Panc1 (cell line): Measurements from ENCODE around the gene OR1L1. TPM values are rescaled to one million over a fixed set of nuclear protein-coding genes. Genes with fewer than 3 reads are reported as not detected.

ENCODE experiments used
- ATAC-seq: fragments of 200-7000 bp; cut with Tn5 transposase; 2 replicates; pipeline ENCODE4 v1.9.1; 2020; ENCODE audit warnings: mild to moderate bottlenecking, moderate library complexity
- BruUV-seq: library from RNA; stranded (reverse); fragments of 400-500 nt; replicated peaks from 2 replicates; lab custom pipeline; 2021; lab: Mats Ljungman, UMichigan
- CTCF ChIA-PET: fragments of 300-600 bp; sonication (Branson Sonifier 250); formaldehyde crosslinking; loops from one replicate; lab custom pipeline; 2022; ENCODE audit warnings: antibody characterized with exemption; lab: Charles Lee
- POLR2A ChIA-PET: fragments of 300-600 bp; sonication (Branson Sonifier 250); formaldehyde crosslinking; loops from one replicate; lab custom pipeline; 2022; ENCODE audit warnings: antibody characterized with exemption; lab: Charles Lee
- DNase-seq: peaks from one replicate; pipeline ENCODE4 v3.0.0-alpha.2; 2010; ENCODE audit warnings: low read depth, low spot score
- H3K27ac ChIP-seq: 2 replicates; pipeline ENCODE4 v1.5.1; 2011; ENCODE audit warnings: mild to moderate bottlenecking, low read length, inconsistent platforms
- H3K27me3 ChIP-seq: fragments of 200-500 bp; sonication (Bioruptor generic); 2 replicates; pipeline ENCODE4 v1.6.0; 2014; ENCODE audit warnings: low read length, inconsistent platforms; ENCODE audit not compliant: control insufficient read depth, insufficient read depth
- H3K36me3 ChIP-seq: fragments of 200-500 bp; sonication (Bioruptor generic); 2 replicates; pipeline ENCODE4 v1.5.1; 2014; ENCODE audit warnings: inconsistent platforms, mild to moderate bottlenecking, low read length, moderate library complexity; ENCODE audit not compliant: control insufficient read depth, insufficient read depth
- H3K4me1 ChIP-seq: 2 replicates; pipeline ENCODE4 v1.5.1; 2011; ENCODE audit warnings: inconsistent platforms, mild to moderate bottlenecking, low read length, moderate library complexity; ENCODE audit not compliant: control insufficient read depth, insufficient read depth
- H3K4me3 ChIP-seq, 2 experiments: 2 replicates each; pipeline ENCODE4 v1.5.1; 2011 to 2012; ENCODE audit warnings: low read depth in 2 of 2, low read length in 2 of 2, mild to moderate bottlenecking in 2 of 2, inconsistent platforms in 1 of 2, moderate library complexity in 1 of 2
- H3K9me3 ChIP-seq: fragments of 200-500 bp; sonication (Bioruptor generic); 2 replicates; pipeline ENCODE4 v1.5.1; 2014; ENCODE audit warnings: low read depth, mild to moderate bottlenecking, inconsistent platforms, low read length, moderate library complexity; ENCODE audit not compliant: control insufficient read depth, insufficient read depth
- POLR2AphosphoS5 ChIP-seq: IDR thresholded peaks from 2 replicates; pipeline ENCODE4 v1.6.1; 2012; ENCODE audit warnings: mild to moderate bottlenecking, low read depth, low read length, moderate library complexity
- SIN3A ChIP-seq: IDR thresholded peaks from 2 replicates; pipeline ENCODE4 v1.6.1; 2012; ENCODE audit warnings: low read depth, mild to moderate bottlenecking, low read length, moderate library complexity, borderline replicate concordance; ENCODE audit not compliant: insufficient read depth
- TCF7L2 ChIP-seq: IDR thresholded peaks from 2 replicates; pipeline ENCODE4 v1.6.1; 2011; ENCODE audit warnings: mild to moderate bottlenecking, low read depth, low read length, inconsistent platforms
- in situ Hi-C: cut with HindIII; loops from 2 replicates; pipeline ENCODE4 v1.10.0; 2016; ENCODE audit warnings: low sequenced_read_pairs, low pct_unique_long_range_greater_than_20kb
- intact Hi-C: fragments of 100-400 bp; cut with micrococcal nuclease; formaldehyde crosslinking; loops from one replicate; pipeline ENCODE4 v1.10.0; 2022; ENCODE audit not compliant: unreplicated experiment
- total RNA-seq: library from RNA; stranded (reverse); gene quantifications from one replicate; pipeline ENCODE4 v1.2.1, GENCODE V29; 2021; ENCODE audit not compliant: unreplicated experiment
- TF ChIP-seq, protein P1 (sequence below), 2 experiments: IDR thresholded peaks; 2 replicates each; pipeline ENCODE4 v1.6.1; 2011 to 2012; ENCODE audit warnings: low read depth in 2 of 2, control low read depth in 1 of 2, low read length in 1 of 2, mild to moderate bottlenecking in 1 of 2, moderate library complexity in 1 of 2; ENCODE audit not compliant: insufficient read depth in 1 of 2
- TF ChIP-seq, protein P2 (sequence below): fragments of 450-650 bp; IDR thresholded peaks from 2 replicates; pipeline ENCODE4 v1.5.1; 2017; ENCODE audit warnings: mild to moderate bottlenecking

The OR1L1 gene
- total RNA-seq, 1 experiment from 2014 or later, result not detected

DNA sequence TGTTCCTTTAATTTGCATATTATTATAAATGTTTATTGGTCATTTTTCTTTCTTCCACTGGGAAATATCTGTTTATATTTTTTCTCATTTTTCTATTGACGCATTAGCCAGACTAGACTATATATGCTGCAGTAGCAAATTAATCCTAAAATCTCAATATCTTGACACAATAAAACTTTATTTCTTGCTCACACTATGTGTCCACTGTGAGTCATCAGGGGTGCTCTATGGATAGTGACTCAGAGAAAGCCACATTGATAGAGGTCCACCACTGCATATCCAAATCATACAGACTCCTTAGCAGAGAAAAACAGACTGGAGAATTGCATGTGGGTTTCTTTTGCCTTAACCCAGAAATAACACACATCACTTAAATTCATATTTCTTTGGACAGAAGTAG is 34.2 kb downstream of the OR1L1 start:
- Histone ChIP-seq H3K27me3 (no peaks in the 10 kb centered on the region), H3K4me3 (no peak overlapping the region), H3K4me1 (no peaks in the 10 kb centered on the region), H3K27ac (no peak overlapping the region), H3K36me3 (no peaks in the 10 kb centered on the region), H3K9me3 (no peaks in the 10 kb centered on the region)
- intact Hi-C loops (no loop called here), in situ Hi-C loops (no loop called here)
- DNase-seq (no peak), ATAC-seq (no peak)
- ChIA-PET CTCF (no interaction called here), POLR2A (no interaction called here)
- BruUV-seq, result no TSS peak
- TF ChIP-seq, protein P1, sequence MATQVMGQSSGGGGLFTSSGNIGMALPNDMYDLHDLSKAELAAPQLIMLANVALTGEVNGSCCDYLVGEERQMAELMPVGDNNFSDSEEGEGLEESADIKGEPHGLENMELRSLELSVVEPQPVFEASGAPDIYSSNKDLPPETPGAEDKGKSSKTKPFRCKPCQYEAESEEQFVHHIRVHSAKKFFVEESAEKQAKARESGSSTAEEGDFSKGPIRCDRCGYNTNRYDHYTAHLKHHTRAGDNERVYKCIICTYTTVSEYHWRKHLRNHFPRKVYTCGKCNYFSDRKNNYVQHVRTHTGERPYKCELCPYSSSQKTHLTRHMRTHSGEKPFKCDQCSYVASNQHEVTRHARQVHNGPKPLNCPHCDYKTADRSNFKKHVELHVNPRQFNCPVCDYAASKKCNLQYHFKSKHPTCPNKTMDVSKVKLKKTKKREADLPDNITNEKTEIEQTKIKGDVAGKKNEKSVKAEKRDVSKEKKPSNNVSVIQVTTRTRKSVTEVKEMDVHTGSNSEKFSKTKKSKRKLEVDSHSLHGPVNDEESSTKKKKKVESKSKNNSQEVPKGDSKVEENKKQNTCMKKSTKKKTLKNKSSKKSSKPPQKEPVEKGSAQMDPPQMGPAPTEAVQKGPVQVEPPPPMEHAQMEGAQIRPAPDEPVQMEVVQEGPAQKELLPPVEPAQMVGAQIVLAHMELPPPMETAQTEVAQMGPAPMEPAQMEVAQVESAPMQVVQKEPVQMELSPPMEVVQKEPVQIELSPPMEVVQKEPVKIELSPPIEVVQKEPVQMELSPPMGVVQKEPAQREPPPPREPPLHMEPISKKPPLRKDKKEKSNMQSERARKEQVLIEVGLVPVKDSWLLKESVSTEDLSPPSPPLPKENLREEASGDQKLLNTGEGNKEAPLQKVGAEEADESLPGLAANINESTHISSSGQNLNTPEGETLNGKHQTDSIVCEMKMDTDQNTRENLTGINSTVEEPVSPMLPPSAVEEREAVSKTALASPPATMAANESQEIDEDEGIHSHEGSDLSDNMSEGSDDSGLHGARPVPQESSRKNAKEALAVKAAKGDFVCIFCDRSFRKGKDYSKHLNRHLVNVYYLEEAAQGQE (IDR thresholded peaks at IDR 0.05; ENCODE audit: insufficient read depth in 1 of 2, low read depth in 2 of 2, low read length in 1 of 2), result no peak
- TF ChIP-seq POLR2AphosphoS5 (no peak), SIN3A (no peak), TCF7L2 (no peak)
- TF ChIP-seq, protein P2, sequence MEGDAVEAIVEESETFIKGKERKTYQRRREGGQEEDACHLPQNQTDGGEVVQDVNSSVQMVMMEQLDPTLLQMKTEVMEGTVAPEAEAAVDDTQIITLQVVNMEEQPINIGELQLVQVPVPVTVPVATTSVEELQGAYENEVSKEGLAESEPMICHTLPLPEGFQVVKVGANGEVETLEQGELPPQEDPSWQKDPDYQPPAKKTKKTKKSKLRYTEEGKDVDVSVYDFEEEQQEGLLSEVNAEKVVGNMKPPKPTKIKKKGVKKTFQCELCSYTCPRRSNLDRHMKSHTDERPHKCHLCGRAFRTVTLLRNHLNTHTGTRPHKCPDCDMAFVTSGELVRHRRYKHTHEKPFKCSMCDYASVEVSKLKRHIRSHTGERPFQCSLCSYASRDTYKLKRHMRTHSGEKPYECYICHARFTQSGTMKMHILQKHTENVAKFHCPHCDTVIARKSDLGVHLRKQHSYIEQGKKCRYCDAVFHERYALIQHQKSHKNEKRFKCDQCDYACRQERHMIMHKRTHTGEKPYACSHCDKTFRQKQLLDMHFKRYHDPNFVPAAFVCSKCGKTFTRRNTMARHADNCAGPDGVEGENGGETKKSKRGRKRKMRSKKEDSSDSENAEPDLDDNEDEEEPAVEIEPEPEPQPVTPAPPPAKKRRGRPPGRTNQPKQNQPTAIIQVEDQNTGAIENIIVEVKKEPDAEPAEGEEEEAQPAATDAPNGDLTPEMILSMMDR, result no peak

Other genes starting within 250 kb of the OR1L1 start
- not detected for gene OR1J1, start 183.8 kb upstream of the OR1L1 start, total RNA-seq
- not detected for gene OR1J2, start 150.9 kb upstream of the OR1L1 start, total RNA-seq
- not detected for gene OR1J4, start 142.6 kb upstream of the OR1L1 start, total RNA-seq
- not detected for gene OR1N1, start 134.4 kb upstream of the OR1L1 start, total RNA-seq
- not detected for gene OR1N2, start 108.6 kb upstream of the OR1L1 start, total RNA-seq
- gene OR1L8, start 78.3 kb upstream of the OR1L1 start, total RNA-seq, result not detected
- not detected for gene OR1Q1, start 47.0 kb upstream of the OR1L1 start, total RNA-seq
- not detected for gene OR1B1, start 4.1 kb upstream of the OR1L1 start, total RNA-seq
- gene OR1L3, start 13.4 kb downstream of the OR1L1 start, total RNA-seq, result not detected
- gene OR1L4, start 62.3 kb downstream of the OR1L1 start, total RNA-seq, result not detected
- not detected for gene OR1L6, start 80.6 kb downstream of the OR1L1 start, total RNA-seq
- not detected for gene OR5C1, start 127.2 kb downstream of the OR1L1 start, total RNA-seq
- not detected for gene OR1K1, start 138.4 kb downstream of the OR1L1 start, total RNA-seq
- gene PDCL, start 166.9 kb downstream of the OR1L1 start, total RNA-seq, result 12.4 TPM
- 57.6 TPM for gene RC3H2, start 243.6 kb downstream of the OR1L1 start, total RNA-seq